Activated CD4-positive, CD25-positive, alpha-beta regulatory T cell treated with anti-CD3 and anti-CD28 coated beads, Interleukin-2, amount 50 U/mL, for 16 hours (primary cell): ENCODE results near the gene CALR3.
"Not testable (repeated sequence)": the region's sequence is repeated elsewhere in the genome, so short reads cannot be mapped to it uniquely, and the experiment has no call there.

Experiments used
- DNase-seq: peaks from one replicate; pipeline ENCODE4 v3.0.0-alpha.2; 2020; ENCODE audit warnings: low read depth, low spot score

The CALR3 gene

GRCh38 chr19:16457954-16458331 is 38.0 kb downstream of the CALR3 start:
- DNase-seq = no peak

- DNase-seq = no peak
Measured at GRCh38 chr19:16457195-16457953, 38.6 kb downstream of the CALR3 start.

- no peak for DNase-seq
Measured at GRCh38 chr19:16456652-16457194, 39.2 kb downstream of the CALR3 start.

- DNase-seq = no peak
Measured at GRCh38 chr19:16455489-16455888, 40.5 kb downstream of the CALR3 start.

- no peak for DNase-seq
Measured at GRCh38 chr19:16454351-16454918, 41.5 kb downstream of the CALR3 start.

- no peak for DNase-seq
Measured at GRCh38 chr19:16452325-16452724, 43.6 kb downstream of the CALR3 start.

- peak; percentile 2 for DNase-seq
Measured at GRCh38 chr19:16449330-16449961, 46.5 kb downstream of the CALR3 start.

GRCh38 chr19:16448872-16449271 is 47.1 kb downstream of the CALR3 start:
- DNase-seq = not testable (repeated sequence)

- no peak for DNase-seq
Measured at GRCh38 chr19:16446724-16447368, 49.1 kb downstream of the CALR3 start.

- no peak for DNase-seq
Measured at GRCh38 chr19:16446108-16446723, 49.8 kb downstream of the CALR3 start.

GRCh38 chr19:16445238-16446107 is 50.5 kb downstream of the CALR3 start:
- DNase-seq = no peak

- DNase-seq = no peak
Measured at GRCh38 chr19:16444269-16444600, 51.7 kb downstream of the CALR3 start.

GRCh38 chr19:16442386-16443276 is 53.3 kb downstream of the CALR3 start:
- no peak for DNase-seq

GRCh38 chr19:16441661-16442162 is 54.3 kb downstream of the CALR3 start:
- no peak for DNase-seq

GRCh38 chr19:16436780-16437332 is 59.1 kb downstream of the CALR3 start:
- no peak for DNase-seq

GRCh38 chr19:16435999-16436650 is 59.8 kb downstream of the CALR3 start:
- DNase-seq = no peak

GRCh38 chr19:16435238-16435917 is 60.6 kb downstream of the CALR3 start:
- no peak for DNase-seq

- DNase-seq = no peak
Measured at GRCh38 chr19:16433986-16434385, 62.0 kb downstream of the CALR3 start.
